ENCODE data around the gene IGF2BP1.

DNA sequence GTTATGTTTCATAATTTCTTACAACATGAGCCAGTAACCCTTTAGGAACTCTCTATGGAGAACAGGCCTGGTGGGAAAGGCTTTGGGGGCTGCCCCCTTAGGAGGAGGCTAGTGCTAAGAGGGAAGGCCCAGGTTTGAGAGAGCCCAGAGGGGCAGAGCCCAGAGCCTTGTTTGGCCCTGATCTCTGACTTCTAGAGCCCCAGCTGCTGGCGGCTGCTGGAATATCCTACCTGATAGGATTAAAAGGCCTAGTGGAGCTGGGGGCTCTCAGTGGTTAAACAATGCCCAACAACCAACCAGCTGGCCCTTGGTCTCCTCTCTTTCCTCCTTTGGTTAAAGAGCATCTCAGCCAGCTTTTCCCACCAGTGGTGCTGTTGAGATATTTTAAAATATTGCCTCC, 54.1 kb downstream of the IGF2BP1 start:
- TF ChIP-seq, protein P1, sequence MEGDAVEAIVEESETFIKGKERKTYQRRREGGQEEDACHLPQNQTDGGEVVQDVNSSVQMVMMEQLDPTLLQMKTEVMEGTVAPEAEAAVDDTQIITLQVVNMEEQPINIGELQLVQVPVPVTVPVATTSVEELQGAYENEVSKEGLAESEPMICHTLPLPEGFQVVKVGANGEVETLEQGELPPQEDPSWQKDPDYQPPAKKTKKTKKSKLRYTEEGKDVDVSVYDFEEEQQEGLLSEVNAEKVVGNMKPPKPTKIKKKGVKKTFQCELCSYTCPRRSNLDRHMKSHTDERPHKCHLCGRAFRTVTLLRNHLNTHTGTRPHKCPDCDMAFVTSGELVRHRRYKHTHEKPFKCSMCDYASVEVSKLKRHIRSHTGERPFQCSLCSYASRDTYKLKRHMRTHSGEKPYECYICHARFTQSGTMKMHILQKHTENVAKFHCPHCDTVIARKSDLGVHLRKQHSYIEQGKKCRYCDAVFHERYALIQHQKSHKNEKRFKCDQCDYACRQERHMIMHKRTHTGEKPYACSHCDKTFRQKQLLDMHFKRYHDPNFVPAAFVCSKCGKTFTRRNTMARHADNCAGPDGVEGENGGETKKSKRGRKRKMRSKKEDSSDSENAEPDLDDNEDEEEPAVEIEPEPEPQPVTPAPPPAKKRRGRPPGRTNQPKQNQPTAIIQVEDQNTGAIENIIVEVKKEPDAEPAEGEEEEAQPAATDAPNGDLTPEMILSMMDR (conservative IDR thresholded peaks at IDR 0.05; ENCODE audit: low read depth, low read length) = no peak
- TF ChIP-seq EZH2 (IDR thresholded peaks at IDR 0.05; ENCODE audit: low read length, unreplicated experiment) = no peak
